Measurements from ENCODE around the gene SLC5A1.

- TF ChIP-seq CTCF (IDR thresholded peaks at IDR 0.05) (no peak), POLR2A (IDR thresholded peaks at IDR 0.05) (no peak), POLR2AphosphoS5 (IDR thresholded peaks at IDR 0.05) (no peak)
These were observed 26.7 kb downstream of the SLC5A1 start for GRCh38 chr22:32069579-32070372.
